ENCODE results near the gene DDR2. TPM values are rescaled to one million over a fixed set of nuclear protein-coding genes. Genes with fewer than 3 reads are reported as not detected.

DDR2 gene
- total and polyA plus RNA-seq, 12 donors, result 15.1 to 349 (median 233) TPM

- intact Hi-C loops (cut with DNase I), result no loop called here
- 40 to 55% (median 46%) methylated on average over 4 of the region's 4 CpGs for WGBS, 4 donors
- H3K4me3 ChIP-seq, result no peak overlapping the region
- TF ChIP-seq CTCF (IDR thresholded peaks at IDR 0.05), result no peak
- H3K27ac ChIP-seq, result peak overlapping the region; percentile 26 to 89 (median 77)
- no peak for DNase-seq
- no peaks in the 10 kb centered on the region for H3K36me3 ChIP-seq (replicated peaks in 1 of 2)
- no peaks in the 10 kb centered on the region for H3K9me3 ChIP-seq (replicated peaks in 1 of 3)
- H3K27me3 ChIP-seq, result no peaks in the 10 kb centered on the region
- peaks cover 55 to 56% of the 10 kb centered on the region in 2 donors for H3K4me1 ChIP-seq (replicated peaks in 1 of 2)
Observed at GRCh38 chr1:162710780-162711465, 78.7 kb downstream of the DDR2 start.

- no peaks in the 10 kb centered on the region for H3K36me3 ChIP-seq (replicated peaks in 1 of 2)
- WGBS, 4 donors, result 17 to 33% (median 23%) methylated on average over 2 of the region's 2 CpGs
- peak in 5 of 7 donors; percentile 53 to 75 (median 63) for DNase-seq
- H3K4me3 ChIP-seq, result no peak overlapping the region
- TF ChIP-seq CTCF (IDR thresholded peaks at IDR 0.05) (no peak), POLR2A (IDR thresholded peaks at IDR 0.05) (no peak)
- H3K9me3 ChIP-seq (replicated peaks in 1 of 3), result no peaks in the 10 kb centered on the region
- peaks cover 56 to 61% of the 10 kb centered on the region in 2 donors for H3K4me1 ChIP-seq (replicated peaks in 1 of 2)
- no peaks in the 10 kb centered on the region for H3K27me3 ChIP-seq
- peak overlapping the region; percentile 20 to 89 (median 83) for H3K27ac ChIP-seq
- intact Hi-C loops (cut with DNase I), result no loop called here
Observed at GRCh38 chr1:162712317-162713029, 80.2 kb downstream of the DDR2 start.

- no peak overlapping the region for H3K4me3 ChIP-seq
- intact Hi-C loops (cut with DNase I), result no loop called here
- peaks cover 30 to 35% of the 10 kb centered on the region in 2 donors for H3K4me1 ChIP-seq (replicated peaks in 1 of 2)
- 43 to 64% (median 52%) methylated on average over 4 of the region's 4 CpGs for WGBS, 4 donors
- peak in 5 of 7 donors; percentile 57 to 67 (median 58) for DNase-seq
- H3K36me3 ChIP-seq (replicated peaks in 1 of 2), result no peaks in the 10 kb centered on the region
- H3K27me3 ChIP-seq, result no peaks in the 10 kb centered on the region
- no peaks in the 10 kb centered on the region for H3K9me3 ChIP-seq (replicated peaks in 1 of 3)
- TF ChIP-seq POLR2A (IDR thresholded peaks at IDR 0.05) (no peak), CTCF (IDR thresholded peaks at IDR 0.05) (no peak)
- peak overlapping the region in 3 of 5 donors; percentile 57 to 61 (median 57) for H3K27ac ChIP-seq
Observed at GRCh38 chr1:162716123-162716522, 83.9 kb downstream of the DDR2 start.

GRCh38 chr1:162716552-162716951 is 84.3 kb downstream of the DDR2 start:
- DNase-seq, result no peak
- 43 to 59% (median 49%) methylated on average over 1 of the region's 1 CpG for WGBS, 4 donors
- no peaks in the 10 kb centered on the region for H3K9me3 ChIP-seq (replicated peaks in 1 of 3)
- peak overlapping the region in 3 of 5 donors; percentile 57 to 61 (median 57) for H3K27ac ChIP-seq
- no peak for TF ChIP-seq POLR2A (IDR thresholded peaks at IDR 0.05)
- TF ChIP-seq CTCF (IDR thresholded peaks at IDR 0.05), result no peak
- H3K36me3 ChIP-seq (replicated peaks in 1 of 2), result no peaks in the 10 kb centered on the region
- no peak overlapping the region for H3K4me3 ChIP-seq
- intact Hi-C loops (cut with DNase I), result no loop called here
- H3K27me3 ChIP-seq, result no peaks in the 10 kb centered on the region
- peaks cover 26 to 31% of the 10 kb centered on the region in 2 donors for H3K4me1 ChIP-seq (replicated peaks in 1 of 2)
